Psoas muscle (tissue), 8 donors: ENCODE data around the gene ALDH1A1. TPM values are rescaled to one million over a fixed set of nuclear protein-coding genes. Genes with fewer than 3 reads are reported as not detected.
A peak's percentile ranks its signal among the peaks of the same experiment; 100 is the strongest.

ENCODE experiments used
- ATAC-seq, 4 donors: fragments of 200-7000 bp; cut with Tn5 transposase; one replicate each; pipeline ENCODE4 v1.9.1; 2020; ENCODE audit warnings: moderate library complexity in 3 of 4, mild to moderate bottlenecking in 2 of 4
- DNase-seq, 2 donors: peaks; one replicate each; pipeline ENCODE4 v3.0.0-alpha.2; 2020
- H3K27ac ChIP-seq: fragments of 200-600 bp; one replicate; pipeline ENCODE4 v1.8.0; 2022
- H3K27me3 ChIP-seq, 3 donors: fragments of 200-600 bp in 1 of 3; one replicate each; pipeline versions ENCODE4 v1.6.1 to v1.8.0; 2013 to 2022; ENCODE audit warnings: low read length in 2 of 3, mild to moderate bottlenecking in 2 of 3, moderate library complexity in 1 of 3; ENCODE audit not compliant: insufficient read depth in 3 of 3
- H3K36me3 ChIP-seq, 2 donors: fragments of 200-600 bp in 1 of 2; one replicate each; pipeline versions ENCODE4 v1.6.1 to v1.8.0; 2013 to 2022; ENCODE audit warnings: low read depth in 1 of 2, mild to moderate bottlenecking in 1 of 2, moderate library complexity in 1 of 2; ENCODE audit not compliant: insufficient read depth in 1 of 2
- H3K4me1 ChIP-seq: fragments of 200-600 bp; one replicate; pipeline ENCODE4 v1.8.0; 2022
- H3K4me3 ChIP-seq: fragments of 200-600 bp; one replicate; pipeline ENCODE4 v1.8.0; 2022; ENCODE audit warnings: mild to moderate bottlenecking
- H3K9me3 ChIP-seq: fragments of 200-600 bp; one replicate; pipeline ENCODE4 v1.8.0; 2022
- CTCF ChIP-seq: fragments of 200-600 bp; IDR thresholded peaks from one replicate; pipeline ENCODE4 v1.8.0; 2022; ENCODE audit warnings: antibody characterized with exemption
- WGBS, 3 donors: extraction: QIAGEN DNeasy Blood & Tissue Kit; methylation state at CpG; one replicate each; pipeline versions ENCODE4 v1.1.6 to v1.1.7; 2013; 5-methylcytosine and 5-hydroxymethylcytosine counted together
- intact Hi-C, 2 donors: fragments of 100-400 bp; cut with DNase I; formaldehyde crosslinking; loops; one replicate each; pipeline versions ENCODE4 v1.11.0 to v1.14.2; 2022
- polyA plus RNA-seq, 3 donors: library from polyadenylated mRNA; stranded (reverse); fragments of 200-250 nt; gene quantifications; one replicate each; pipeline ENCODE4 v1.2.3, GENCODE V29; 2013
- total RNA-seq, 4 donors: library from RNA; stranded (reverse); fragmentation: NEBNext Ultra II Directional in 2 of 4; extraction: Animal tissue kit (Norgen Biotek cat#: 25700) in 2 of 4; gene quantifications; one replicate each; pipeline versions ENCODE4 v1.2.1 to v1.2.4, GENCODE V29; 2021 to 2023
- donor health status: healthy with polysubstance abuse.
- donor health status: DM: no; HTN: no; CAD: no; lungs with moderate emphysema.
- donor health status: Bipolar disorder and iron deficiency.
- donor health status: healthy.
- donor health status: DM: yes; HTN: yes; CAD: no.
- donor health status: DM: no; HTN: no; CAD: no.
- donor health status: DM: no; HTN: no; CAD: no.
- donor health status: DM: yes; HTN: yes; CAD: no.

The ALDH1A1 gene
- total and polyA plus RNA-seq, 7 donors, result 7.0 to 57.0 (median 21.0) TPM

- Histone ChIP-seq H3K9me3 (no peaks in the 10 kb centered on the region), H3K36me3 (peaks cover 0 to 11% of the 10 kb centered on the region in 2 donors), H3K27ac (no peak overlapping the region), H3K27me3 (no peaks in the 10 kb centered on the region), H3K4me3 (no peak overlapping the region), H3K4me1 (peaks cover 9% of the 10 kb centered on the region)
- intact Hi-C loops, result no loop called here
- 62 to 80% (median 67%) methylated on average over 4 of the region's 4 CpGs for WGBS, 3 donors
- ATAC-seq (peak in 2 of 4 donors; percentile 55 to 80), DNase-seq (no peak)
- TF ChIP-seq CTCF, result no peak
Observed at GRCh38 chr9:72937545-72937944, 15.3 kb downstream of the ALDH1A1 start.

GRCh38 chr9:72936679-72937078 is 16.2 kb downstream of the ALDH1A1 start:
- 70 to 74% (median 70%) methylated on average over 2 of the region's 2 CpGs for WGBS, 3 donors
- Histone ChIP-seq H3K4me3 (no peak overlapping the region), H3K27ac (no peak overlapping the region), H3K9me3 (no peaks in the 10 kb centered on the region), H3K4me1 (peaks cover 9% of the 10 kb centered on the region), H3K36me3 (peaks cover 0 to 11% of the 10 kb centered on the region in 2 donors), H3K27me3 (no peaks in the 10 kb centered on the region)
- no peak for ATAC-seq
- TF ChIP-seq CTCF, result no peak
- no peak for DNase-seq
- intact Hi-C loops, result no loop called here

- DNase-seq (no peak), ATAC-seq (no peak)
- Histone ChIP-seq H3K36me3 (peaks cover 0 to 11% of the 10 kb centered on the region in 2 donors), H3K27ac (no peak overlapping the region), H3K9me3 (no peaks in the 10 kb centered on the region), H3K4me3 (no peak overlapping the region), H3K27me3 (no peaks in the 10 kb centered on the region), H3K4me1 (peaks cover 9% of the 10 kb centered on the region)
- no peak for TF ChIP-seq CTCF
- intact Hi-C loops, result no loop called here
- 70 to 87% (median 70%) methylated on average over 2 of the region's 2 CpGs for WGBS, 3 donors
Observed at GRCh38 chr9:72936266-72936665, 16.6 kb downstream of the ALDH1A1 start.

- 86 to 91% (median 91%) methylated on average over 4 of the region's 4 CpGs for WGBS, 3 donors
- H3K4me3 ChIP-seq, result no peak overlapping the region
- DNase-seq (no peak), ATAC-seq (no peak)
- H3K9me3 ChIP-seq, result no peaks in the 10 kb centered on the region
- H3K27me3 ChIP-seq, result no peaks in the 10 kb centered on the region
- no peak for TF ChIP-seq CTCF
- intact Hi-C loops, result no loop called here
- no peak overlapping the region for H3K27ac ChIP-seq
- peaks cover 9% of the 10 kb centered on the region for H3K4me1 ChIP-seq
- H3K36me3 ChIP-seq, result peaks cover 0 to 11% of the 10 kb centered on the region in 2 donors
Observed at GRCh38 chr9:72935595-72935994, 17.3 kb downstream of the ALDH1A1 start.
